ENCODE measurements around the gene ABCD4. TPM values are rescaled to one million over a fixed set of nuclear protein-coding genes. Genes with fewer than 3 reads are reported as not detected.

The ABCD4 gene
- polyA plus RNA-seq, 1 of the 3 experiments (the other 2 are of a cell fraction), result 37.0 TPM

GRCh38 chr14:74313601-74314000, 10.9 kb upstream of the ABCD4 start:
- H3K9me3 ChIP-seq, result no peaks in the 10 kb centered on the region
- 61% methylated on average over 5 of the region's 5 CpGs for WGBS (ENCODE audit: low lambda C conversion rate)
- H3K27ac ChIP-seq (ENCODE audit: low read depth in 2 of 2, low read length in 1 of 2), result no peak overlapping the region
- H3K9me2 ChIP-seq, result no peaks in the 10 kb centered on the region
- no peak for TF ChIP-seq SMC3 (IDR thresholded peaks at IDR 0.05; ENCODE audit: low read depth, low read length)
- no peak for TF ChIP-seq EZH2phosphoT487 (IDR thresholded peaks at IDR 0.05; ENCODE audit: borderline replicate concordance, low read depth)
- TF ChIP-seq FOSL2 (IDR thresholded peaks at IDR 0.05; ENCODE audit: borderline replicate concordance, low read depth), result no peak
- TF ChIP-seq ELF1 (IDR thresholded peaks at IDR 0.05), result no peak
- no peak for TF ChIP-seq RFX5 (IDR thresholded peaks at IDR 0.05; ENCODE audit: low read length)
- TF ChIP-seq CHD2 (IDR thresholded peaks at IDR 0.05; ENCODE audit: low read length, partially characterized antibody), result no peak
- no peak for TF ChIP-seq NFIC (IDR thresholded peaks at IDR 0.05; ENCODE audit: borderline replicate concordance)
- no peak for TF ChIP-seq USF2 (IDR thresholded peaks at IDR 0.05; ENCODE audit: borderline replicate concordance, low read depth, low read length)
- no peak for TF ChIP-seq GABPA (IDR thresholded peaks at IDR 0.05; ENCODE audit: low read depth)
- TF ChIP-seq PBX3 (IDR thresholded peaks at IDR 0.05), result no peak
- TF ChIP-seq RAD21 (IDR thresholded peaks at IDR 0.05; ENCODE audit: low read length), result no peak
- no peak for TF ChIP-seq GATA2 (CRISPR knock-in tag; IDR thresholded peaks at IDR 0.05)
- TF ChIP-seq RXRA (IDR thresholded peaks at IDR 0.05; ENCODE audit: borderline replicate concordance, low read depth), result no peak
- no peak for TF ChIP-seq TAF1 (IDR thresholded peaks at IDR 0.05; ENCODE audit: borderline replicate concordance, low read depth, low read length)
- no peak for TF ChIP-seq YY1 (IDR thresholded peaks at IDR 0.05; ENCODE audit: low read depth)
- H3K4me3 ChIP-seq (ENCODE audit: low read depth in 2 of 2, low read length in 1 of 2), result no peak overlapping the region
- no peaks in the 10 kb centered on the region for H3F3A ChIP-seq (replicated peaks; ENCODE audit: insufficient read depth)
- ChIA-PET POLR2A (interaction anchor here (0.8 kb wide), 1 partner anchor 11 kb away, joined by 3 read pairs; the partner anchor contains the start of gene ABCD4), CTCF (interaction anchor here (1.0 to 1.6 kb wide), 4 partner anchors 12 to 165 kb away, joined by 3 to 6 read pairs (median 4); no protein-coding TSS in a partner anchor)
- no peaks in the 10 kb centered on the region for H3K79me2 ChIP-seq (ENCODE audit: insufficient read depth)
- no peaks in the 10 kb centered on the region for H3K4me1 ChIP-seq (ENCODE audit: control insufficient read depth in 1 of 2, insufficient read depth in 2 of 2, low read depth in 1 of 2, low read length in 1 of 2)
- no peak overlapping the region for H3K9ac ChIP-seq
- no peaks in the 10 kb centered on the region for H3K36me3 ChIP-seq (replicated peaks in 1 of 2; ENCODE audit: control insufficient read depth in 1 of 2, insufficient read depth in 2 of 2, low read length in 1 of 2)
- no peaks in the 10 kb centered on the region for H4K20me1 ChIP-seq (ENCODE audit: insufficient read depth)
- no peak for DNase-seq
- no peaks in the 10 kb centered on the region; the same call in 1 of the 2 replicates for H3K27me3 ChIP-seq (ENCODE audit: insufficient read depth)
- H2AFZ ChIP-seq (ENCODE audit: low read depth), result no peak overlapping the region
- no peak overlapping the region for H3K4me2 ChIP-seq

- 38% methylated on average over 2 of the region's 2 CpGs for WGBS (ENCODE audit: low lambda C conversion rate)
- Histone ChIP-seq H3K27me3 (ENCODE audit: insufficient read depth) (no peaks in the 10 kb centered on the region; the same call in 1 of the 2 replicates), H3K9me3 (no peaks in the 10 kb centered on the region), H4K20me1 (ENCODE audit: insufficient read depth) (no peaks in the 10 kb centered on the region), H3F3A (replicated peaks; ENCODE audit: insufficient read depth) (no peaks in the 10 kb centered on the region), H3K9ac (no peak overlapping the region), H2AFZ (ENCODE audit: low read depth) (no peak overlapping the region), H3K9me2 (no peaks in the 10 kb centered on the region), H3K36me3 (replicated peaks in 1 of 2; ENCODE audit: control insufficient read depth in 1 of 2, insufficient read depth in 2 of 2, low read length in 1 of 2) (no peaks in the 10 kb centered on the region), H3K4me2 (no peak overlapping the region), H3K79me2 (ENCODE audit: insufficient read depth) (no peaks in the 10 kb centered on the region), H3K4me1 (ENCODE audit: control insufficient read depth in 1 of 2, insufficient read depth in 2 of 2, low read depth in 1 of 2, low read length in 1 of 2) (no peaks in the 10 kb centered on the region), H3K4me3 (ENCODE audit: low read depth in 2 of 2, low read length in 1 of 2) (no peak overlapping the region), H3K27ac (ENCODE audit: low read depth in 2 of 2, low read length in 1 of 2) (no peak overlapping the region)
- ChIA-PET CTCF (interaction anchor here (1.1 to 1.4 kb wide), 4 partner anchors 14 to 167 kb away, joined by 3 to 5 read pairs (median 4); no protein-coding TSS in a partner anchor), POLR2A (interaction anchor here (0.7 kb wide), 1 partner anchor 171 kb away, joined by 3 read pairs; no protein-coding TSS in a partner anchor)
- no peak for DNase-seq
- TF ChIP-seq CTCF (IDR thresholded peaks at IDR 0.05) (no peak), JUND (IDR thresholded peaks at IDR 0.05) (no peak), MAX (IDR thresholded peaks at IDR 0.05; ENCODE audit: low read depth) (no peak), MXI1 (IDR thresholded peaks at IDR 0.05; ENCODE audit: low read depth, low read length) (no peak), REST (IDR thresholded peaks at IDR 0.05; ENCODE audit: low read depth, low read length) (no peak), SIN3A (IDR thresholded peaks at IDR 0.05; ENCODE audit: borderline replicate concordance, low read depth, low read length) (no peak), RXRA (IDR thresholded peaks at IDR 0.05; ENCODE audit: borderline replicate concordance, low read depth) (no peak)
Observed at GRCh38 chr14:74312161-74312560, 9.4 kb upstream of the ABCD4 start.

Measured in SK-N-SH (cell line).